ENCODE data around the gene SIRT4. TPM values are rescaled to one million over a fixed set of nuclear protein-coding genes. Genes with fewer than 3 reads are reported as not detected.
"Not testable (repeated sequence)": the region's sequence is repeated elsewhere in the genome, so short reads cannot be mapped to it uniquely, and the experiment has no call there.

The SIRT4 gene
- polyA plus RNA-seq, 10 donors, result 2.4 to 4.9 (median 4.2) TPM

DNA sequence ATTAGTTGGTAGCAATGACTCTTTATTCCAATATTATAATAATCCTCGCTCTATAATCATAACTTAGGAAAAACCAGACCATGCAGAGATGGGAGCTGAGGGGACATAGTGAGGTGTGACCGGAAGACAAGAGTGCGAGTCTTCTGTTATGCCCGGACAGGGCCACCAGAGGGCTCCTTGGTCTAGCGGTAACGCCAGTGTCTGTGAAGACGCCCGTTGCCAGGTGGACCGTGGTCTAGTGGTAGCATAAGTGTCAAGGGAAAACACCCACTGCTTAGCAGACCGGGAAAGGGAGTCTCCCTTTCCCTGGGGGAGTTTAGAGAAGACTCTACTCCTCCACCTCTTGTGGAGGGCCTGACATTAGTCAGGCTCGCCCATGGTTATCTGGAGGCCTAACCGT, 33.3 kb downstream of the SIRT4 start:
- DNase-seq, result peak in 1 of 3 donors; percentile 27

DNA sequence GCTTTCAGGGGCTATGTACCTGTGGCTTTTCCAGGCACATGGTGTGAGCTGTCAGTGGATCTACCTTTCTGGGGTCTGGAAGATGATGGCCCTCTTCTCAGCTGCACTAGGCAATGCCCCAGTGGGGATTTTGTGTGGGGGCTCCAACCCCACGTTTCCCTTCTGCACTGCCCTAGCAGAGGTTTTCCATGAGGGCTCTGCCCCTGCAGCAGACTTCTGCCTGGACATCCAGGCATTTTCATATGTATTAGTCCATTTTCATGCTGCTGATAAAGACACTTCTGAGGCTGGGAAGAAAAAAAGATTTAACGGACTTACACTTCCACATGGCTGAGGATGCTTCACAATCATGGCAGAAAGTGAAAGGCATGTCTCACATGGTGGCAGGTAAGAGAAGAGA, 34.3 kb downstream of the SIRT4 start:
- not testable (repeated sequence) for DNase-seq

DNA sequence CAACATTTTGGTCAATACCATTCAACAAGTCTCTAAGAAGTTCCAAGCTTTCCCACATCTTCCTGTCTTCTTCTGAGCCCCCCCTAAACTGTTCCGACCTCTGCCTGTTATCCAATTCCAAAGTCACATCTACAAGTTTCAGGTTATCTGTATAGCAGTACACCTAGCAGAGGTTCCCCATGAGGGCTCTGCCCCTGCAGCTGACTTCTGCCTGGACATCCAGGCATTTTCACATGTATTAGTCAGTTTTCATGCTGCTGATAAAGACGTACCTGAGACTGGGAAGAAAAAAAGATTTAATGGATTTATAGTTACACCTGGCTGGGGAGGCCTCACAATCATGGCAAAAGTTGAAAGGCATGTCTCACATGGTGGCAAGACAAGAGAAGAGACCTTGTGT, 35.6 kb downstream of the SIRT4 start:
- DNase-seq, result no peak

DNA sequence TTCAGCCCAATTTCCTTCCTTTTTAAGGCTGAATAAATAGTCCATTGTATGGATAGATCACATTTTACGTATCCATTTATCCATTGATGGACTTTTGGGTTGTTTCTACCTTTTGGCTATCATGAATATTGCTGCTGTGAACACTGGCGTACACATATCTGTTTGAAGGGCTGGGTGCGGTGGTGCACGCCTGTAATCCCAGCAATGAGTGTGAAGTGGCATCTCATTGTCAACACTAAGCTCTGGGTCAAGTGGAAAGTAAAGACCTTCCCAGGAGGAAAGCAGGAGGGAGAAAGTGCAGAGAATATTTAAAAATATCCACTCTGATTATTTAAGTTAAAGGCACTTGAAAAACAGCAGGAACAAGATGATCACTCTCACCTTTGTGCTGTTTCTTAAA, 37.1 kb downstream of the SIRT4 start:
- no peak for DNase-seq

DNA sequence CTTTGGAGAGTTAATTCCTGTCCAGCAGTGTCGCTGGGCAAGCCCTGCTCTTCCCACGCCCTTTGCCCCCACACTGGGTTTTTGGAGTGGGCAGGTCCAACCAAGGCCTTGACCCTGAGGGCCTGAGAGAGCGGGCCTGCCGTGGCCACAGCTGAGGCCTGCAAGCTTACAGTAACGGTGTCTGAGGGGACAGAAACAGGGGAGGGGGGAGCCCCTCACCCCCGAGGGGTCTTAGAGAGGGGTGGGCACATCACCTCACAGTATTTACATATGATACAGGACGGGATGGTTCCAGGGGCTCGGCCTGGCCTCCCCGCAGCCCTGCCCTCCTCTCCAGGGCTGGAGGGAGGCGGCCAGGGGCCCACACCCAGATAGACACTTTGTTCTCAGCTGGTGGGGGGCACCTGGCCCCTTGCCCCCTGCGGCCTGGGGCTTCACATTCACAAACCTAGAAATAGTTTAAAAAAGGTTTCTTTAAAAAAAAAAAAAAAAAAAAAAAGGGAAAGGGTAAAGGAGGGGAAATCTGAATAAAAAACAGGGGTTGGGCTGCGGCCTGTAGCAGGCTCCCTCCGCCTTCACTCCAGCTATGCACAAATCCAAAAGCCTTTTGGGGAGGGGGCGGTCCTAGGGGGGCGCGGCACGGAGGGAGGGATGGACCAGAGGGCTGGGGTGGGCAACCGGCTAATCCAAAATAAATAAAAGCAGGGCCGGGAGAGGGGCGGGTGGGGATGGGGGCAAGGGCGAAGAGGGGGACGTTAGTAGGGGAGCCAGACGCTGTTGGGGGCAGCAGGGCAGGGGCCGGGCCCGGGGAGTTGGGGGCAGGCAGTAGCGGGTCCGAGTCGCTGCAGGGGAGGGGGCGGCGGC, 40.3 kb downstream of the SIRT4 start:
- no peak for DNase-seq

DNA sequence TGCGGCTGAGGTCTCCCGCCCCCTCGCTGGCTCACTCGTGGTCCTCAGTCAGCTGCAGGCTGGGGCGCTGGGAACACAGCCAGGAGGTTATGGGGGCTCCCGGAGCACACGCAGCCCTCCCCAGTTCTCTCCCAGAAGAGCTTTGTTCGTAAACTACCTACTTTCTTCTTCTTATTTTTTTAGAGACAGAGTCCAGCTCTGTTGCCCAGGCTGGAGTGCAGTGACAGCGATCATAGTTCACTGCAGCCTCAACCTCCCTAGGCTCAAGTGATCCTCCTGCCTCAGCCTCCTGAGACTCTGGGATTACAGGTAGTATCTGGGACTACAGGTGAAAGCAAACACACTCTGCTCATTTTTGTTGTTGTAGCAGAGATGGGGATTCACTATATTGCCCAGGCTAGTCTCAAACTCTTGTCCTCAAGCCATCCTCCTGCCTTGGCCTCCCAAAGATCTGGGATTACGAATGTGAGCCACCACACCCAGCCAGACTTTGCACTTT, 41.0 kb downstream of the SIRT4 start:
- DNase-seq, result no peak

DNA sequence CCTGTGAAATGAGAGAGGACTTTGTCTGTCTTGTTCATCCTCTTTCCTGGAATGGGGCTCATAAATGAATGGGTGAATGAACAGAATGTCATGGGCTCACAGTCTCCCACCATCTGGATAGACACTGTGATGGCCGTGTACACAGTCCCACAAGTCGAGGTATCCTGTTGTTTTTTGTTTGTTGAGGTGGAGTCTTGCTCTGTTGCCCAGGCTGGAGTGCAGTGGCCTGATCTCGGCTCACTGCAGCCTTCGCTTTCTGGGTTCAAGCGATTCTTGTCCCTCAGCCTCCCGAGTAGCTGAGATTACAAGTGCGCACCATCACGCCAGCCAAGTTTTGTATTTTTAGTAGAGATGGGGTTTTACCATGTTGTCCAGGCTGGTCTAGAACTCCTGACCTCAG, 41.6 kb downstream of the SIRT4 start:
- DNase-seq, result no peak

DNA sequence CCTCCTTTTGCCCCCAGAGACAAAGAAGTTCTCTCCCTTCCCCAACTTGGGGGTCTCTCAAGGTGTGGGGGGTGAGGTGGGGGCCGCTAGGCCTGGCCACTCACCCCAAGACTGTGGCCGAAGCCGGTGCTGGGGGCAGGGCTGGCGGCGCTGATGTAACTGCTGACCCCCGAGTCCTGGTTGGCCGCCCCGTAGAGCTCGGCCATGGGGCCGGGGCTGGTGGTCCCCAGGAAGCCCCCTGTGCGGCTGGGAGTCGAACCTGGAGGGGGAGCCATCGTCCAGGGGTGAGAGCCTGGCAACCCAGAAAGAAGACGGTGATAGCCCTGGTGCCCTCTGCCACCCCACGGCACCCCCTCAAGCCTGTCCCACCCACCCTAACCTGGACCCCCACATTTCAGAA, 43.9 kb downstream of the SIRT4 start:
- no peak for DNase-seq

DNA sequence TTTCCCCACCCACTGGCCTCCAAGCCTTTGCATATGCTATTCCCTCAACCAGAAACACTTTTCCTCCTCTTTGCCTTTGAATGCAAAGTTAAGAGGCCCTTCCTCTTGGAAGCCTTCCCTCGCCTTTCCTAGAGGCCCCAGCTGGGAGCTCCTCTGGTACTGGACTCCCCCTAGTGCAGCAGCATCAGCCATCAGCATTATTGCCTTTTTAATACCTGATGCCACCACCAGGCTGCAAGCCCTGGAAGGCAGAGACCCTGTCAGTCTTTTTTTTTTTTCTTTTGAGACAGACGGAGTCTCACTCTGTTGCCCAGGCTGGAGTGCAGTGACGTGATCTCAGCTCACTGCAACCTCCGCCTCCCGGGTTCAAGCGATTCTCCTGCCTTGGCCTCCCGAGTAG, 44.6 kb downstream of the SIRT4 start:
- no peak for DNase-seq

DNA sequence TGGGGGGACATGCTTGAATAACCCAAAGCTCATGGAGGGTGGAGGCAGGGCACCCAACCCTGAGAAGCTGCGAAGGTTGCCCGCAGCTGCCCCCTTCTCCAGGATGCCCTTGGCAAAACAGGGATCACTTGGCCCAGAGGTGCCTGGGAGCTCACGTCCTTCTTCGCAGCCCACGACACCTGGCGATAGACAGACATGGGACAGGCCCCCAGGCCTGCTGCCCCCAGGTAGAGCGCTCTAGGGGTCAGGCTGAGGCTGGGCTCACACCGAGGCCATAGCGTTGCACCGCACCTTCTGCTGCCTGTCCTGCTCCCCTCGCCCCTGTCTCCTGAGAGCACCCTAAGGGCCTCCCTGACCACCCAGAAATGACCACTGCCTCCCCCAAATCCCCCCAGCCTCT, 45.6 kb downstream of the SIRT4 start:
- DNase-seq, result no peak

DNA sequence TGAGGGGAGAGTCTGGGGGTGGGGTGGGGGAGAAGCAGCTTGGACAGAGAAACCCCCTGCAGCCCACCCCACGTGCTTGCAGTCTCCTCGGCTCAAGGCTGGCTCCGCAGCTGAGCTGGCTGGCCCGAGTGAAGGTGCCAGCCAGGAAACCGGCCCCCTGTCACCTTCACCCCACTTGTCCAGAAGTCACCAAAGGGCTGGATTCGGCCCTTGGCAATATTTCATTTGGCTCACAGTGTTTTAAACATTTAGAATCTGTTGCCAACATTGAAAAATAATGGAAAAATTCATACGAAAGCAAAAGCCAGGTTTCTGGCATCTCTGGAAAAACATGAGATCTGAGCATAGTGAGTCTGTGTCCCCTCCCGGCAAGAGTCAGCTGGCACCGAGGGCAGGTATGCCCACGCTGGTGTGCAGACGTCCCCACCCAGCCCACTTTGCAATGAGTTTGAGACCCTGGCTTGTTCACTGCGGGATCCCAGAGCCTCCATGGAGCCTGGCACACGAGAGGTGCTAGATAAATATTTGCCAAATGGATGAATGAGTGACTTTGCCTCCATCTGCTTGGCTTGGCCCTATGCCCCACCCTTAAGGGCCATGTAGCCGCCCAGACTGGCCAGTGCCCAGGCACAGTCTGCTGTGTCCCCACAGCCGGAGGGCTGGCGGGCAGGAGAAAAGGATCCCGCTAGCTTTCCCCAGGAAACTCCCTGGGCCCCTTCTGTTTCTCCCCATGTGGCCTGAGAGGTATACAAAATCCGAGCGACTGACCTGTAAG, 48.6 kb downstream of the SIRT4 start:
- DNase-seq, result no peak

DNA sequence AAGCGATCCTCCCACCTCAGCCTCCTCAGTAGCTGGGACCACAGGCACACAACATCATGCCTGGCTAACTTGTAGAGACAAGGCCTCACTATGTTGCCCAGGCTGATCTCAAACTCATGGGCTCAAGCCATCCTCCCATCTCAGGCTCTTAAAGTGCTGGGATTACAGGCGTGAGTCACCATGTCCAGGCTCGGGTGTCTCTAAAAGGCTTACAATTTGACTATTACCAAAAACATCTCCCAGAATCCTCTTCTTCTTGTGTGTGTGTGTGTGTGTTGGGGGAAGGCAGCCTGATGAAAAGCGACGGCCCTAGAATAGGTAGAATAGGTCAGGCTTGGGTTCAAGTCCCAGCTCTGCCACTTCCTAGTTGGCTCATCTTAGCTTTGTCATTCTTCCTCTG, 50.0 kb downstream of the SIRT4 start:
- DNase-seq, result no peak

DNA sequence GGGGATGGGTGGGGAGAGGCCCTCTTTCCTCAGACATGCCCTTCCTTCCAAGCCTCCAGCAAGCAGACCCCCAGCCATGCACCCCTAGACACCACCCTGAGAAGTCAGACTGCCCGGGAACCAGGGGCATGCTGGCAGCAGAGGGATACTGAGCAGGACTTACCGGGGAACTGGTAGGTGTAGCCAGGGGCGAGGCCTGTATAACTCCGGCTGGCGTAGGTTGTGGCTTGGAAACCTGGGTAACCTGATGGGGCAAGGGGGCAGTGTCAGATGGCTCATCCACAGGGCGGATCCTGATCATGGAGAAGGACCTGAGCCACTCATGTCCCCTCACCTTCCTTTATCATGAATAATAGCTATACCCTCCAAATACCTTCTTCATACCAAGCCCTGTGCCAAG, 51.0 kb downstream of the SIRT4 start:
- DNase-seq, result no peak

DNA sequence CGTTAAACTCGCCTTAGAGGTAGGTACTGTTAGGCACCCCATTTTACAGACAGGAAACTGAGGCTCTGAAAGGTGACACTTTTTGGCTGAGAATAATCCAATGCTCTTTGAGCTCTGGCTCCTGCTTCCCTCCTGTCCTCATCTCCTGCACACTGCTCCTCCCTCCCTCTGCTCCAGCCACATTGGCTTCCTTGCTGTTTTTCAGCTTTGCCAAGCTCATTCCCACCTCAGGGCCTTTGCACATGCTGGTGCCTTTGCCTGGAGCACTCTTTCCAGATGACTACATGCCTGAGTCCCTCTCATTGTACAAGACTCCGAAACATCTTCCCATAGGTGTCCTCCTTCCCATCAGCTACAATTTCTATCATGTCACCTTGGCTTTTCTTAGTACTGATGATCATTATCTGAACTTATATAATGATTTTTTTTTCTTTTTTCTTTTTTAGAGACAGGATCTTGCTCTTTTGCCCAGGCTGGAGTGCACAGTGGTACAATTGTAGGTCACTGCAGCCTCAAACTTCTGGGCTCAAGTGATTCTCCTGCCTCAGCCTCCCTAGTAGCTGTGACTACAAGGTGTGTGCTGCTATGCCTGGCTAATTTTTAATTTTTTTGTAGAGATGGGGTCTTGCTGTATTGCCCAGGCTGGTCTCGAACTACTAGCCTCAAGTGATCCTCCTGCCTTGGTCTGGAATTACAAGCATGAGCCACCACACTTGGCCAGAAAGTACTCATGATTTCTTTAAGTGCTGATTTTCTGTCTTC, 51.6 kb downstream of the SIRT4 start:
- DNase-seq, result no peak

DNA sequence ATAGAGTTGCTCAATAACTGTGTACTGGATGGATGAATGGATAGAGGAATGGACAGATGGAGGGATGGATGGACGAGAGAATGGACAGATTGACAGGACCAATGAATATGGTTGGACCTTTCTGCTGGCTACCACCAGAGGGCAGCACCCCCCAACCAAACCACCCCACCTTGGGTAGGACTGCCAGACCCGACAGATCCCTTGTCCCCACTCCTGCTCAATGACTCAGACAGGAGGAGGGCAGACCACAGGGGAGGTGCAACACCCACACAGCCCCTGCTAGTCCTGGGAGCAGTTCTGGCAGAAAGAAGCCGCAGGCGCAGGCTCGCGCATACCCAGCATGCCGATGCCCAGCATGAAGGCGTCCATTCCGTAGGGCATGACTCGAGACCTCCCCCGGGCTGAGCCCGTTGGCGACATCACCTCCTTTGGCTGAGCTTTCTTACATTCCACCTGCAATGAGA, 54.5 kb downstream of the SIRT4 start:
- peak; percentile 68 to 81 (median 73) for DNase-seq

DNA sequence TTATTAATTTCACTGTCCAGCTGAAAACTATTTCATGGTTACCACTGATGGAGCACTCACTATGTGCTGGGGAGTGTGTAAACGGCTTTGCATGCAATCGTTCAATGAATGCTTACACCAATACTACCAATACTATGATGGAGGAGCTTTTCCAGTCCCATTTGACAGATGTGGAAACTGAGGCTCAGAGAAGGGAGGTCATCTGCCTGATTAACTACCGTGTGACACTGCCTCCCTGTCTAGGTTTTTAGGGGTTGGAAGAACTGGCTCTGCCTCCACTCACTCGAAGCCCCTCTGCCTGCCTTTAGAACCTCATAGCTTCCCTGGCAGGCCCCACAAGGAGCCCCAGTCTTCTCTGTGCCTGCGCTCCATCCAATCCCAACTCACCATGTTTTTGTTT, 55.0 kb downstream of the SIRT4 start:
- DNase-seq, result no peak

DNA sequence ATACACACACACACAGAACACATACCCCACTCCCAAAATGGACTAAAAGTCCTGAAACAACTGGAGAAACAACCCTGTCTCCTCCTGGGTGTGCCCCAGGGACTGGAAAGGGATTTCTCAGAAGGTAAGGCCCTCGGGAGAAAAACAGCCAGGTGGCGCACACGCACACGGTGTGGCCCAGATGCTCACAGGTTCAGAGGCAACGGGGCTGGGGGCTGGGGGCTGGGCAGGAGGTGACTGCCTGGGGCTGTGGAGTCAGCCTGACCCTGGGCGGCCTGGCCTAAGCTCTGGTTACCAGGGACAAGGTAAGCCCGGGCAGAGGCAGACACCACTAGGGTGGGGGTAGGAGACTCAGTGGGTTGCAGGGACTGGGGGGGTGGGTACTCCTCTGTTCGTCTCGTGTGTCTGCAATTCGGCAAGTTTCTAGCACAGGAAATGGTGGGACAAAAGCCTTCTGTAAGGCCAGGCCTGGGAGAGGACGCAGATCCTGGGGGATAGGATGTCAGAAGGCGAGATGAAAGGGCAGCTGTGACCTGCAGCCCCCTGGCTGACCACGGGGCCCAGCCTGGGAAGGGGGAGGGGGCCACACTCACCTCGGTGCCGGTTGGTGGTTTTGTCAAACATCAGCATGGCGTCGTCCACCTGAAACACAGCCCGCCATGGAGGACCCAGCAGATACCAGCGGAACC, 56.4 kb downstream of the SIRT4 start:
- DNase-seq, result no peak

DNA sequence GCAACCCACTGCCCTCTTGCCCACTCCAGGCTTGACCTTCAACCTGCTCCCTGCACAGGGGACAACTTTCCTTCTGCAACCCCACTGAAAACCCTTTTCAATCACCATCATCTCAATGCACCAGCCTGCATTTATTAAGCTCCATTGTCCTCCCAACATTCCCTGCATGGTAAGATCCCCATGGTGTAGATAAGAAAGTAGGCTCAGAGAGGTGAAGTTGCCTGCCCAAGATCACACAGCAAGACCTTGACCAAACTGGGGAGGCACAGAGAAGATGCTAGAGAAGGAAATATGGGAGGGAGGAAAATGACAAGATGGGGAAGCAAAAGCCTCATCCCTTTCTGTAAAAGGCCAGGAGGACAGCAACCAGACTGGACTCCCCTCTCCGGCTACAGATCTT, 57.0 kb downstream of the SIRT4 start:
- DNase-seq, result no peak

DNA sequence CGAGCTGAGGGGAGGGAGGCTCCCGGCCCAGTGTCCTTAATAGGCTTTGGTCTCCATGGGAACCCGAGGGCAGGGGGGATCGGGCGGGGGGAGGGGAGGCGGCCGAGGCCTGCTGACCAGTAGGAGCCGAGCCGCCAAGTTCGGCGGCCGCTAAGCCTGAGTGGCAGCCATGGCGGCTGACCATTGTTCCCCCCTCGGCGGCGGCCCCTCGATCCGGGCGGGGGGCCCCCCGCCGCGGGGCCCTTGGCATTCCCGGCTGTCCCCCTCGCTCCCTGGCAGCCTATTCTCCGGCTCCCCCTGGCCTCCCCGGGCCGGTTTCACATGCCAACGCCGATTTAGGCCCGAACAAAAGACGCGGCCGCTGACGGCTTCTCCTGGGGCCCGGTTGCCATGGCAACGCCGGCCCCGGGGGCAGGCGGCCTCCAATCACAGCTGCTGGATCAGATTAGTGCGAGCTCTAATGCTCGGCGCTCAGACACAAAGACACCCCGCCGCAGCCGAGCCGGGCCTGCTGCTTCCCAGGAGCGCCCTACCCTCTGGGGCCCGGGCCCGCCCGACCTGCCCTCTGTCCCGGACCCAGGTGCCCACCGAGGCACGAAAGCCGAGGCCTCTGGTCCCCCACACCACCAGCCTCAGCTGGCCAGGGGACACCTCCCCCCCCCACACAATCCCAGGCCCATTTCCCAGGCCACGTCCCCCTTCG, 59.5 kb downstream of the SIRT4 start:
- peak; percentile 69 to 92 (median 83) for DNase-seq
